SU-DHL-6 (cell line): ENCODE measurements around the gene SLC6A7.

Experiments
- EZH2phosphoT487 ChIP-seq: fragments of 200-600 bp; sonication (generic), shearing (Covaris generic); conservative IDR thresholded peaks from 2 replicates; pipeline ENCODE4 v1.6.1; 2018; ENCODE audit warnings: mild to moderate bottlenecking, antibody characterized with exemption, low read length, moderate library complexity, mixed read lengths
- TF ChIP-seq, protein P1 (sequence below): fragments of 200-600 bp; sonication (generic); IDR thresholded peaks from one replicate; pipeline ENCODE4 v1.5.1; 2017; ENCODE audit warnings: antibody characterized with exemption, mild to moderate bottlenecking, low read length, moderate library complexity; ENCODE audit not compliant: insufficient read depth, poor library complexity, severe bottlenecking

DNA sequence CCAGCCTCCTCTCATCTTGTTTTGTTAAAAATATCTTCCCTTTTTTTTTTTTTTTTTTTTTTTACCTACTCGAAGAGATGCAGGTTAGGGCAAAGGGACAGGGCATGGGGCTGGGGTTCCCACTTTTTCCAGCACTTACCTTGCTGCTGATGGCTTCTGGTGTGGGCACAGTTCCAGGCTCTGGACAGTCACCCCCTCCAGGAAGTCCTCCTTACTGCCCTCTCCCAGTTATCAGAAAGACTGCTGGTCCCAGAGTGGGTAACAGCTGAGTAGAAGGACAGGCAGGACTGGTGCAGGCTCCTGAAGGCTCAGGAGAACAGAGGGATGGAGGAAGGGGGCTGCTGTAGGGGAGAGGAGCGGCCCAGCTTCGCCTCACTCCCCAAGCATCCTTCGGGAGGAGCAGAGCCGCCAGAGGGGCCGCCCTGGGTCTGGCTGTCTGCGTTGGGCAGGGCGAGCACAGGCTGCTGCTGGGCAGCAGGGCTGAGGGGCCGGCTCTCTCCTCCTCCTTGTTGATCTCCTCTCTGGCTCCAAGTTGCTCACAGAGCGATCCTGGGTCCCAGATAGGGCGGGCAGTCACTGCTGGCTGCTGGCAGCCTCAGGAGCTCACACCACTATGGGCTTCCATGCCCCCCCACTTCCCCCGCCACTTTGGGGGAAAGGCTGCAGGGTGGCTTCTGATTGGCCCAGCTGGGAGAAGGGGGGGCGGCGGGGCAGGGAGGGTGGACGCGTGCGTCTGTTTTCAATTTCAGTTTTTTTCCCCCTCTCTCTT lies 34.4 kb upstream of the SLC6A7 start, which contains the start of gene PDGFRB:
- TF ChIP-seq, protein P1, sequence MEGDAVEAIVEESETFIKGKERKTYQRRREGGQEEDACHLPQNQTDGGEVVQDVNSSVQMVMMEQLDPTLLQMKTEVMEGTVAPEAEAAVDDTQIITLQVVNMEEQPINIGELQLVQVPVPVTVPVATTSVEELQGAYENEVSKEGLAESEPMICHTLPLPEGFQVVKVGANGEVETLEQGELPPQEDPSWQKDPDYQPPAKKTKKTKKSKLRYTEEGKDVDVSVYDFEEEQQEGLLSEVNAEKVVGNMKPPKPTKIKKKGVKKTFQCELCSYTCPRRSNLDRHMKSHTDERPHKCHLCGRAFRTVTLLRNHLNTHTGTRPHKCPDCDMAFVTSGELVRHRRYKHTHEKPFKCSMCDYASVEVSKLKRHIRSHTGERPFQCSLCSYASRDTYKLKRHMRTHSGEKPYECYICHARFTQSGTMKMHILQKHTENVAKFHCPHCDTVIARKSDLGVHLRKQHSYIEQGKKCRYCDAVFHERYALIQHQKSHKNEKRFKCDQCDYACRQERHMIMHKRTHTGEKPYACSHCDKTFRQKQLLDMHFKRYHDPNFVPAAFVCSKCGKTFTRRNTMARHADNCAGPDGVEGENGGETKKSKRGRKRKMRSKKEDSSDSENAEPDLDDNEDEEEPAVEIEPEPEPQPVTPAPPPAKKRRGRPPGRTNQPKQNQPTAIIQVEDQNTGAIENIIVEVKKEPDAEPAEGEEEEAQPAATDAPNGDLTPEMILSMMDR = no peak
- TF ChIP-seq EZH2phosphoT487 = no peak
